Measurements from ENCODE around the gene APP. TPM values are rescaled to one million over a fixed set of nuclear protein-coding genes. Genes with fewer than 3 reads are reported as not detected.

Gene APP
- total and polyA plus RNA-seq, 10 of the 15 experiments (the other 5 are each of a cell fraction or from before 2014, with no cell fraction given): 8.8 to 94.9 (median 51.0) TPM

- CTCF ChIA-PET: no interaction called here
- no peak for DNase-seq (ENCODE audit: low read depth, low spot score)
- SMC1A ChIA-PET (ENCODE audit: uncharacterized antibody, unreplicated experiment): no interaction called here
- Histone ChIP-seq H3K4me3 (no peak overlapping the region), H3K9me3 (replicated peaks; ENCODE audit: control insufficient read depth, insufficient read depth, low read length) (no peaks in the 10 kb centered on the region), H3K79me2 (ENCODE audit: control insufficient read depth, insufficient read depth, low read length) (no peaks in the 10 kb centered on the region), H2AFZ (ENCODE audit: control insufficient read depth, low read depth, low read length) (no peak overlapping the region), H3K36me3 (ENCODE audit: control insufficient read depth in 2 of 2, insufficient read depth in 2 of 2, low read length in 1 of 2) (no peaks in the 10 kb centered on the region), H3K4me2 (ENCODE audit: control insufficient read depth, insufficient read depth) (no peak overlapping the region), H4K20me1 (ENCODE audit: control insufficient read depth, insufficient read depth) (no peaks in the 10 kb centered on the region), H3K4me1 (ENCODE audit: control insufficient read depth, insufficient read depth, low read length) (no peaks in the 10 kb centered on the region), H3K27me3 (replicated peaks in 1 of 2; ENCODE audit: control insufficient read depth in 2 of 2, insufficient read depth in 2 of 2, low read length in 1 of 2) (no peaks in the 10 kb centered on the region), H3K27ac (ENCODE audit: control insufficient read depth, insufficient read depth) (no peak overlapping the region), H3K9ac (ENCODE audit: control insufficient read depth, insufficient read depth, low read length) (no peak overlapping the region)
- intact Hi-C loops (cut with micrococcal nuclease; ENCODE audit: unreplicated experiment) (no loop called here), in situ Hi-C loops (cut with MboI) (no loop called here)
- no peak for ATAC-seq
- RAD21 ChIA-PET (ENCODE audit: unreplicated experiment): no interaction called here
- POLR2A ChIA-PET: no interaction called here
- TF ChIP-seq PAX5 (IDR thresholded peaks at IDR 0.05; ENCODE audit: borderline replicate concordance, low read depth, low read length) (no peak), RAD21 (IDR thresholded peaks at IDR 0.05; ENCODE audit: insufficient read depth, low read depth, low read length) (peak; percentile 22; the same call in 1 of the 2 replicates)
- BruUV-seq (replicated peaks): no TSS peak
- 28% methylated on average over 6 of the region's 6 CpGs for WGBS (ENCODE audit: insufficient coverage, insufficient replicate concordance, low lambda C conversion rate, missing lambda C conversion rate)
- no peak for FAIRE-seq
Measured at GRCh38 chr21:26011292-26011940, 159.2 kb downstream of the APP start.

GRCh38 chr21:26007951-26008498 is 162.5 kb downstream of the APP start:
- no peak for FAIRE-seq
- TF ChIP-seq NR2F1 (conservative IDR thresholded peaks at IDR 0.05) (no peak), MLLT1 (IDR thresholded peaks at IDR 0.05) (no peak)
- H2AFZ ChIP-seq (ENCODE audit: control insufficient read depth, low read depth, low read length): no peak overlapping the region
- no peaks in the 10 kb centered on the region for H3K9me3 ChIP-seq (replicated peaks; ENCODE audit: control insufficient read depth, insufficient read depth, low read length)
- WGBS (ENCODE audit: insufficient coverage, insufficient replicate concordance, low lambda C conversion rate, missing lambda C conversion rate): 59% methylated on average over 8 of the region's 8 CpGs
- H3K36me3 ChIP-seq (ENCODE audit: control insufficient read depth in 2 of 2, insufficient read depth in 2 of 2, low read length in 1 of 2): no peaks in the 10 kb centered on the region
- H3K4me2 ChIP-seq (ENCODE audit: control insufficient read depth, insufficient read depth): no peak overlapping the region
- ATAC-seq: no peak
- no peak overlapping the region for H3K9ac ChIP-seq (ENCODE audit: control insufficient read depth, insufficient read depth, low read length)
- no peak overlapping the region for H3K27ac ChIP-seq (ENCODE audit: control insufficient read depth, insufficient read depth)
- no peak overlapping the region for H3K4me3 ChIP-seq
- no peaks in the 10 kb centered on the region for H4K20me1 ChIP-seq (ENCODE audit: control insufficient read depth, insufficient read depth)
- in situ Hi-C loops (cut with MboI) (no loop called here), intact Hi-C loops (cut with micrococcal nuclease; ENCODE audit: unreplicated experiment) (no loop called here)
- no peaks in the 10 kb centered on the region for H3K27me3 ChIP-seq (replicated peaks in 1 of 2; ENCODE audit: control insufficient read depth in 2 of 2, insufficient read depth in 2 of 2, low read length in 1 of 2)
- RAD21 ChIA-PET (ENCODE audit: unreplicated experiment): interaction anchor here (1.1 kb wide), 1 partner anchor 40 kb away, joined by 3 read pairs; no protein-coding TSS in a partner anchor
- BruUV-seq (replicated peaks): no TSS peak
- DNase-seq (ENCODE audit: low read depth, low spot score): no peak
- CTCF ChIA-PET: interaction anchor here (1.5 kb wide), 1 partner anchor 127 kb away, joined by 4 read pairs; no protein-coding TSS in a partner anchor
- SMC1A ChIA-PET (ENCODE audit: uncharacterized antibody, unreplicated experiment): interaction anchor here (1.4 to 1.6 kb wide), 2 partner anchors 10 to 15 kb away, joined by 3 read pairs; no protein-coding TSS in a partner anchor
- no peaks in the 10 kb centered on the region for H3K79me2 ChIP-seq (ENCODE audit: control insufficient read depth, insufficient read depth, low read length)
- POLR2A ChIA-PET: interaction anchor here (0.7 kb wide), 1 partner anchor 986 kb away, joined by 3 read pairs; no protein-coding TSS in a partner anchor
- no peaks in the 10 kb centered on the region for H3K4me1 ChIP-seq (ENCODE audit: control insufficient read depth, insufficient read depth, low read length)

Measured in GM12878 (cell line).